Measurements from ENCODE around the gene TM9SF1.

The TM9SF1 gene

GRCh38 chr14:24179294-24179960 lies 15.8 kb downstream of the TM9SF1 start:
- Histone ChIP-seq H4K5ac (ENCODE audit: low read length) (no peak overlapping the region), H3K9ac (ENCODE audit: low read length) (no peak overlapping the region), H3K18ac (ENCODE audit: low read length) (no peak overlapping the region), H2BK15ac (replicated peaks; ENCODE audit: low read depth) (no peak overlapping the region), H3K27me3 (ENCODE audit: insufficient read depth, low read length, poor library complexity) (no peaks in the 10 kb centered on the region), H2AK5ac (ENCODE audit: low read length) (no peak overlapping the region), H3K4me2 (ENCODE audit: low read length) (no peak overlapping the region), H3K4ac (ENCODE audit: low read depth, low read length) (no peak overlapping the region), H2BK5ac (ENCODE audit: low read length) (no peak overlapping the region), H2BK120ac (ENCODE audit: low read depth, low read length) (no peak overlapping the region), H4K8ac (ENCODE audit: low read depth, low read length) (no peak overlapping the region), H3K4me1 (ENCODE audit: control insufficient read depth, low read depth, low read length) (no peaks in the 10 kb centered on the region), H3K56ac (ENCODE audit: low read length) (no peak overlapping the region), H3K79me1 (ENCODE audit: low read length) (no peaks in the 10 kb centered on the region), H3K4me3 (ENCODE audit: low read length) (no peak overlapping the region), H3K23ac (ENCODE audit: low read length) (no peak overlapping the region), H3K27ac (ENCODE audit: low read depth, low read length) (no peak overlapping the region), H3K36me3 (ENCODE audit: control insufficient read depth, insufficient read depth, low read length) (peaks cover 12% of the 10 kb centered on the region), H3K79me2 (ENCODE audit: control insufficient read depth, insufficient read depth, low read length) (no peaks in the 10 kb centered on the region)
- WGBS (ENCODE audit: extremely low coverage, insufficient coverage, low lambda C conversion rate): no CpG with 5 or more reads among the region's 14 CpGs
- DNase-seq: no peak

GRCh38 chr14:24178399-24179178 lies 16.7 kb downstream of the TM9SF1 start:
- Histone ChIP-seq H2BK120ac (ENCODE audit: low read depth, low read length) (no peak overlapping the region), H3K4me1 (ENCODE audit: control insufficient read depth, low read depth, low read length) (no peaks in the 10 kb centered on the region), H3K23ac (ENCODE audit: low read length) (no peak overlapping the region), H3K79me1 (ENCODE audit: low read length) (no peaks in the 10 kb centered on the region), H2BK15ac (replicated peaks; ENCODE audit: low read depth) (no peak overlapping the region), H3K27ac (ENCODE audit: low read depth, low read length) (no peak overlapping the region), H4K5ac (ENCODE audit: low read length) (no peak overlapping the region), H3K18ac (ENCODE audit: low read length) (no peak overlapping the region), H4K8ac (ENCODE audit: low read depth, low read length) (no peak overlapping the region), H2AK5ac (ENCODE audit: low read length) (no peak overlapping the region), H3K4ac (ENCODE audit: low read depth, low read length) (no peak overlapping the region), H3K79me2 (ENCODE audit: control insufficient read depth, insufficient read depth, low read length) (no peaks in the 10 kb centered on the region), H2BK5ac (ENCODE audit: low read length) (no peak overlapping the region), H3K4me2 (ENCODE audit: low read length) (no peak overlapping the region), H3K4me3 (ENCODE audit: low read length) (no peak overlapping the region), H3K56ac (ENCODE audit: low read length) (no peak overlapping the region), H3K27me3 (ENCODE audit: insufficient read depth, low read length, poor library complexity) (no peaks in the 10 kb centered on the region), H3K36me3 (ENCODE audit: control insufficient read depth, insufficient read depth, low read length) (peaks cover 12% of the 10 kb centered on the region), H3K9ac (ENCODE audit: low read length) (no peak overlapping the region)
- WGBS (ENCODE audit: extremely low coverage, insufficient coverage, low lambda C conversion rate): no CpG with 5 or more reads among the region's 12 CpGs
- DNase-seq: no peak

GRCh38 chr14:24177891-24178290 lies 17.4 kb downstream of the TM9SF1 start:
- no peak overlapping the region for H2AK5ac ChIP-seq (ENCODE audit: low read length)
- H3K4me1 ChIP-seq (ENCODE audit: control insufficient read depth, low read depth, low read length): no peaks in the 10 kb centered on the region
- no peak overlapping the region for H3K23ac ChIP-seq (ENCODE audit: low read length)
- no peaks in the 10 kb centered on the region for H3K79me1 ChIP-seq (ENCODE audit: low read length)
- H3K56ac ChIP-seq (ENCODE audit: low read length): no peak overlapping the region
- no peak overlapping the region for H3K4me2 ChIP-seq (ENCODE audit: low read length)
- no peak overlapping the region for H4K5ac ChIP-seq (ENCODE audit: low read length)
- H3K79me2 ChIP-seq (ENCODE audit: control insufficient read depth, insufficient read depth, low read length): no peaks in the 10 kb centered on the region
- no peak overlapping the region for H2BK15ac ChIP-seq (replicated peaks; ENCODE audit: low read depth)
- no peak overlapping the region for H2BK5ac ChIP-seq (ENCODE audit: low read length)
- no peak overlapping the region for H4K8ac ChIP-seq (ENCODE audit: low read depth, low read length)
- no peak overlapping the region for H3K4ac ChIP-seq (ENCODE audit: low read depth, low read length)
- no CpG with 5 or more reads among the region's 14 CpGs for WGBS (ENCODE audit: extremely low coverage, insufficient coverage, low lambda C conversion rate)
- no peak overlapping the region for H2BK120ac ChIP-seq (ENCODE audit: low read depth, low read length)
- H3K36me3 ChIP-seq (ENCODE audit: control insufficient read depth, insufficient read depth, low read length): peaks cover 11% of the 10 kb centered on the region
- H3K27ac ChIP-seq (ENCODE audit: low read depth, low read length): no peak overlapping the region
- no peak overlapping the region for H3K9ac ChIP-seq (ENCODE audit: low read length)
- H3K4me3 ChIP-seq (ENCODE audit: low read length): no peak overlapping the region
- H3K18ac ChIP-seq (ENCODE audit: low read length): no peak overlapping the region
- H3K27me3 ChIP-seq (ENCODE audit: insufficient read depth, low read length, poor library complexity): no peaks in the 10 kb centered on the region
- DNase-seq: no peak

GRCh38 chr14:24177041-24177825 lies 18.0 kb downstream of the TM9SF1 start:
- H3K79me2 ChIP-seq (ENCODE audit: control insufficient read depth, insufficient read depth, low read length): no peaks in the 10 kb centered on the region
- H4K8ac ChIP-seq (ENCODE audit: low read depth, low read length): no peak overlapping the region
- H3K18ac ChIP-seq (ENCODE audit: low read length): no peak overlapping the region

DNA sequence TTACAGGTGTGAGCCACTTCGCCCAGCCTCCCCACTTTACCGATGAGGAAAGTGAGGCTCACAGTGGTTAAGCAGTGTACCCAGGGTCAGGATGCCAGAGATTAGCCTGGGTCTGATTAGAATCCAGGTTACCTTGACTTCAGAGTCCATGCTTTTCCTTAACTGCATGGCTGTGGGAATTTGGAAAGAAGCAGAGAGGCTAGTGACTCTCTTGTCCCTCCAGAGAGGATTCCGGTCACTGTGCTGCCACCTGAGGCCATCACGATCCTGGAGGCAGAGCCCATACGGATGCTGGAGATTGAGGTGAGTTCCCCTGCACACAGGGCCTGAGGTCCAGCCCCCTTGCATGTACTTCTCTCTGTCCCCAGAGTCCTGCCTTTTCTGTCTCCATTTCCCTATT lies 18.6 kb downstream of the TM9SF1 start:
- H3K18ac ChIP-seq (ENCODE audit: low read length): no peak overlapping the region
- no peak overlapping the region for H2BK120ac ChIP-seq (ENCODE audit: low read depth, low read length)
- H2BK15ac ChIP-seq (replicated peaks; ENCODE audit: low read depth): no peak overlapping the region
- H3K79me2 ChIP-seq (ENCODE audit: control insufficient read depth, insufficient read depth, low read length): no peaks in the 10 kb centered on the region
- no CpG with 5 or more reads among the region's 5 CpGs for WGBS (ENCODE audit: extremely low coverage, insufficient coverage, low lambda C conversion rate)
- no peak overlapping the region for H2BK5ac ChIP-seq (ENCODE audit: low read length)
- no peak overlapping the region for H3K56ac ChIP-seq (ENCODE audit: low read length)
- DNase-seq: no peak
- H4K8ac ChIP-seq (ENCODE audit: low read depth, low read length): no peak overlapping the region
- H3K4me1 ChIP-seq (ENCODE audit: control insufficient read depth, low read depth, low read length): peaks cover 3% of the 10 kb centered on the region
- H3K4ac ChIP-seq (ENCODE audit: low read depth, low read length): no peak overlapping the region
- H3K36me3 ChIP-seq (ENCODE audit: control insufficient read depth, insufficient read depth, low read length): peaks cover 8% of the 10 kb centered on the region
- no peak overlapping the region for H2AK5ac ChIP-seq (ENCODE audit: low read length)
- H3K79me1 ChIP-seq (ENCODE audit: low read length): no peaks in the 10 kb centered on the region
- H3K23ac ChIP-seq (ENCODE audit: low read length): no peak overlapping the region
- no peak overlapping the region for H3K4me2 ChIP-seq (ENCODE audit: low read length)
- H3K27me3 ChIP-seq (ENCODE audit: insufficient read depth, low read length, poor library complexity): no peaks in the 10 kb centered on the region
- H3K4me3 ChIP-seq (ENCODE audit: low read length): no peak overlapping the region
- H3K27ac ChIP-seq (ENCODE audit: low read depth, low read length): no peak overlapping the region
- H3K9ac ChIP-seq (ENCODE audit: low read length): no peak overlapping the region
- H4K5ac ChIP-seq (ENCODE audit: low read length): no peak overlapping the region

More at GRCh38 chr14:24177041-24177825, 18.0 kb downstream of the TM9SF1 start:
- H2BK120ac ChIP-seq (ENCODE audit: low read depth, low read length): no peak overlapping the region
- no CpG with 5 or more reads among the region's 12 CpGs for WGBS (ENCODE audit: extremely low coverage, insufficient coverage, low lambda C conversion rate)
- H2BK5ac ChIP-seq (ENCODE audit: low read length): no peak overlapping the region
- H3K9ac ChIP-seq (ENCODE audit: low read length): no peak overlapping the region
- no peak overlapping the region for H2AK5ac ChIP-seq (ENCODE audit: low read length)
- H3K4me1 ChIP-seq (ENCODE audit: control insufficient read depth, low read depth, low read length): peaks cover 1% of the 10 kb centered on the region
- H3K36me3 ChIP-seq (ENCODE audit: control insufficient read depth, insufficient read depth, low read length): peaks cover 8% of the 10 kb centered on the region
- H3K4ac ChIP-seq (ENCODE audit: low read depth, low read length): no peak overlapping the region
- DNase-seq: no peak
- H3K27ac ChIP-seq (ENCODE audit: low read depth, low read length): no peak overlapping the region
- H3K23ac ChIP-seq (ENCODE audit: low read length): no peak overlapping the region
- no peak overlapping the region for H3K56ac ChIP-seq (ENCODE audit: low read length)
- H3K4me2 ChIP-seq (ENCODE audit: low read length): no peak overlapping the region
- H3K4me3 ChIP-seq (ENCODE audit: low read length): no peak overlapping the region
- H3K27me3 ChIP-seq (ENCODE audit: insufficient read depth, low read length, poor library complexity): no peaks in the 10 kb centered on the region
- no peak overlapping the region for H2BK15ac ChIP-seq (replicated peaks; ENCODE audit: low read depth)
- H3K79me1 ChIP-seq (ENCODE audit: low read length): no peaks in the 10 kb centered on the region
- no peak overlapping the region for H4K5ac ChIP-seq (ENCODE audit: low read length)
